HEK293T (cell line): ENCODE measurements around the gene TMEM192.

ENCODE experiments used
- FOXM1 ChIP-seq: fragments of 450-650 bp; IDR thresholded peaks from 2 replicates; pipeline ENCODE4 v1.6.1; 2017; ENCODE audit warnings: mild to moderate bottlenecking, borderline replicate concordance
- LEF1 ChIP-seq: fragments of 450-650 bp; IDR thresholded peaks from 2 replicates; pipeline ENCODE4 v1.6.1; 2017; ENCODE audit warnings: mild to moderate bottlenecking, borderline replicate concordance
- NFRKB ChIP-seq: fragments of 450-650 bp; IDR thresholded peaks from 2 replicates; pipeline ENCODE4 v1.6.1; 2016; ENCODE audit warnings: mild to moderate bottlenecking, moderate library complexity
- PKNOX1 ChIP-seq: fragments of 450-650 bp; IDR thresholded peaks from 2 replicates; pipeline ENCODE4 v1.6.1; 2016
- SP1 ChIP-seq: fragments of 450-650 bp; IDR thresholded peaks from 2 replicates; pipeline ENCODE4 v1.6.1; 2017
- SUZ12 ChIP-seq: fragments of 450-650 bp; IDR thresholded peaks from 2 replicates; pipeline ENCODE4 v1.6.1; 2016; ENCODE audit warnings: mild to moderate bottlenecking
- ZNF384 ChIP-seq: fragments of 450-650 bp; IDR thresholded peaks from 2 replicates; pipeline ENCODE4 v1.6.1; 2016

DNA sequence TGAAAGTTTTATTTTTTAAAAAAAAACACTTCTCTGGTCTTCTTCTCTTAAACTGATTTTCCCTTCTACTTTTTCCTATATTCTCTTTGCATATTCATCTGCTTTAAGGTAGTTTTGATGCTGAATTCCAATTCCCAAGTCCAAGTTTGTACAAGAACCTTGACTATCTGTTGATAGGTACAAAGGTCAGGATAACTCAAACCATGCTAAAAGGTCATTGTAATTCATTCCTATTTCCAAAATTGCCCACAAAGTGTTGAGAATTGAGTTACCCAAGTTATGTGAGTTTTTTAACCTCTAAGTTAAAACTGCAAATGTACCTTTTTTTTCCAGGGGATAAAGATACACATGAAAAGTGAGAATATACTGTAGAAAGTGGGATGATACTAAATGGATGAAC, 46.1 kb upstream of the TMEM192 start:
- TF ChIP-seq SP1 = no peak
- TF ChIP-seq NFRKB = no peak
- TF ChIP-seq PKNOX1 = no peak
- no peak for TF ChIP-seq FOXM1
- no peak for TF ChIP-seq SUZ12
- no peak for TF ChIP-seq LEF1
- TF ChIP-seq ZNF384 = no peak
